OCI-LY3 (cell line): ENCODE data around the gene GTF2E1.

ENCODE experiments used
- CTCF ChIP-seq: fragments of 200-600, 300-600 bp; sonication (generic); IDR thresholded peaks from 2 replicates; pipeline ENCODE4 v1.5.1; 2014; ENCODE audit warnings: antibody characterized with exemption, low read length, low read depth
- EZH2phosphoT487 ChIP-seq: fragments of 200-600 bp; shearing (Covaris generic); IDR thresholded peaks from 2 replicates; pipeline ENCODE4 v1.6.1; 2018; ENCODE audit warnings: antibody characterized with exemption, mixed run types, low read depth

- TF ChIP-seq CTCF, result peak; percentile 95
- TF ChIP-seq EZH2phosphoT487, result no peak
These were observed 52.6 kb downstream of the GTF2E1 start for GRCh38 chr3:120795017-120795648.
